Measurements from ENCODE around the gene KIRREL3.

GRCh38 chr11:126988655-126989054 lies 11.9 kb downstream of the KIRREL3 start:
- TF ChIP-seq NCOA2 (IDR thresholded peaks at IDR 0.05; ENCODE audit: partially characterized antibody in 2 of 2) (no peak), E2F4 (CRISPR knock-in tag; IDR thresholded peaks at IDR 0.05; ENCODE audit: low read depth) (no peak), ELK1 (CRISPR knock-in tag; IDR thresholded peaks at IDR 0.05) (no peak), HDGF (IDR thresholded peaks at IDR 0.05) (no peak), PREB (CRISPR knock-in tag; IDR thresholded peaks at IDR 0.05) (no peak), UBTF (IDR thresholded peaks at IDR 0.05; ENCODE audit: borderline replicate concordance in 1 of 2, low read depth in 2 of 2, low read length in 2 of 2) (no peak), CHD2 (IDR thresholded peaks at IDR 0.05; ENCODE audit: low read depth, low read length) (no peak)

Data from K562 (cell line).